ENCODE data around the gene MUC15.
A peak's percentile ranks its signal among the peaks of the same experiment; 100 is the strongest.
"Not testable (repeated sequence)": the region's sequence is repeated elsewhere in the genome, so short reads cannot be mapped to it uniquely, and the experiment has no call there.

The MUC15 gene

DNA sequence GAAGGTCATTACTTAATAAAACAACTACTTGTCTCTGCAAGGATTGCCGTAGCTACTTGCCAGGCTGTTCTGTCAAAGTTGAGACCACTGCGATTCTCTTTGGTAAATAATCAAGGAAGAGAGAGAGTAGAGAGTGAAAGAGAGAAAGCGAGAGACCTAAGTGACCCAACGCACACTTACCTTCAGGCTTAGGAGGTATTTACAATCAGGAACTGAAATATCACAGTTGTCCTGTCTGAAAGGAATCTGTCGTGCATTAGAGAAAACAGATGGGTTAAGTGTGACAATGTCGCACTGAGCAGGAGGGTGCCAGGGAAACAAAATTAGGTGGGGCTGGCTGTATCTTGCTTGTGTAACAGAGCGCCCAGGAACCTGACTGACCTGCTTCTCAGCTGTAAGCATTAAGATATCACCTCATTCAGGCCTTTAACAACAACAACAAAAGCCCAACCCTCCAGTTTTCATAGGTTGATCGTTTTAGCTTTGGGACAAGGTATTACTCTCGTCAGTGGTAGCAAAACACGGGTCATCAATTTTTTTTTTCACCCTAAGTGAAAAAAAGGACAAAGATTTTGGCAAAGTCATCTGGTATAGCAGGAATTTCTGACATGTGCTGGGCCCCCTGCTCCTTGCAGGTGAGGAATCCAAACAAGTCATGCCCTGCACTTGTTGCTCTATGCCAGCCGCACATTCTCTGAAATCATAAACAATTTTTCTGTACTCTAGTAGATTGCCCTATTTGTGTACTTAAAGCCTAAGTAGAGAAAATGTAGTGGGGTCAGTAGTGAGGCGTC lies at the start of gene MUC15:
TSS of gene MUC15 (minus strand) at position 403 of the 794 bp plus-strand sequence. CDS start 5,169 bp downstream, outside the sequence.
- DNase-seq, result no peak

GRCh38 chr11:26621132-26621531 lies 49.1 kb upstream of the MUC15 start:
- no peak for DNase-seq

DNA sequence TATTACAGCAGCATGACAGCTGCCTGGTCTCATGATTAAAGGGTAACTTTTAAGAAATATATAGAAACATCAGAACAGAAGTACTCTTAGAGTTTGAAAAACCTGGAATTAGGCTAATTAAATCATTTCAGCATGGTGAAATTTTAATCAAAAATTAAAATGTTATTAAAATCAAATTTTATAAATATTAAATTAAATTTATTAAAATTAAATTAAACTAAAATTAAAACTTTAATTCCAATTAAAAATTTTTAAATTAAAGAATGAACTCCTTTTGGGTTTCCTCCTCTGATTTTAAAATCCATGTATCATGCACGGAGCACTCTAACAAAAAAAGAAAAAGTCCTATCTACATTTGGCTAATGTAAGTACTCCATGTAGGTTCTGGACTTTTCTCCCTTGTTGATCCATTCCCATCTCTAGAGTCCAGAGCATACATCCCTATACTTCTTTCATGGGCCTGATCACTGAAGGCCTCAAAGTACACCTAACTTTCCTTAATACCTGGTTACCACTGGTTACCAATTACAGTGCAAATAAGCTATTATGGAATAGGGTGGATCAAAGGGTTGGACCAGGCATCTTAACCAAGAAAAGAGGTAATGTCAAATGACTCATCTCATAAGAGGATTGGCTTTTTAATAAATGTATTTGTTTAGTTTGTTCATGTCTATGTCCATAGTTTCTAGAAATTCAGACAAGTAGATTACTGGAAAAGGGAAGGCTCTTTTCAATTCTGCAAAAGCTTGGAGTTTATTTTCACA lies 48.4 kb upstream of the MUC15 start:
- DNase-seq, result no peak

DNA sequence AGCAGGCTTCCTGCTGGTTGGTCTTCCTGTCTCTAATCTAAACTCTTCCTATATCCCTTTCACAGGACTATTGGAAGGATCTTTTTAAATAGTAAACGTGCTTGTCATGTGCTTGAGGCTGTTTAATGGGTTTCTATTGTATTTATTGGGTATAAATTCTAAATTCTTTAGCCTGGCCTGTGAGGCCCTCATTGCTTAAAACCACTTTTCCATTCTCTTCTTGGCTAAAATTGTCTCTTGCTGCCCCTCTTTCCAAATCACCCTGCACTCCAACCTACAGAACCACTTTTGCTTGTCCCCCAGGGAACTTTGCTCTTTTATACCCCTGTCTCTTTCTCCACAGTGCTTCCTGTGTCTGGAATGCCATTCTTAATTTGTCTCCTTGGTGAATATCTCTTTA lies 46.4 kb upstream of the MUC15 start:
- DNase-seq, result no peak

DNA sequence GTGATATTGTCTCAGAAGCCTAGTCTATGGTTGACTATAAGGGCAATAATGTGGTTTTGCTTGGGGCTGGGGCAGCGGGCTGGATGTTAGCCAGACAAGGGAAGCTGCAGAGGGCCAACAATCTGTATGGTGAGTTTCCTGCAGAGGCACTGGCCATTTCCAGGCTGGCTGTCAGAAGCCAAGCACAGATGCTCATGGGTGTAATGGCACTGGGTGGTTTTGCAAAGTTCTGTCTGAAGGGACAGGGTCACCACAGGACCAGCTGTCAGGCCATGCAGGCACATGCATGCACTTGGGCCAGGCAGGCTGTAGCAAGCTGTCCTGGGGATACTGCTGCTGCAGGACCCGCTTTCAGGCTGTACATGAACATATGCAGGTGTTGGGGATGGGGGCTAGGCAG lies 41.7 kb upstream of the MUC15 start:
- no peak for DNase-seq

GRCh38 chr11:26608507-26609146 lies 36.6 kb upstream of the MUC15 start:
- peak in 1 of 2 experiments; percentile 59 for DNase-seq

GRCh38 chr11:26607725-26608506 lies 35.9 kb upstream of the MUC15 start:
- DNase-seq, result no peak

DNA sequence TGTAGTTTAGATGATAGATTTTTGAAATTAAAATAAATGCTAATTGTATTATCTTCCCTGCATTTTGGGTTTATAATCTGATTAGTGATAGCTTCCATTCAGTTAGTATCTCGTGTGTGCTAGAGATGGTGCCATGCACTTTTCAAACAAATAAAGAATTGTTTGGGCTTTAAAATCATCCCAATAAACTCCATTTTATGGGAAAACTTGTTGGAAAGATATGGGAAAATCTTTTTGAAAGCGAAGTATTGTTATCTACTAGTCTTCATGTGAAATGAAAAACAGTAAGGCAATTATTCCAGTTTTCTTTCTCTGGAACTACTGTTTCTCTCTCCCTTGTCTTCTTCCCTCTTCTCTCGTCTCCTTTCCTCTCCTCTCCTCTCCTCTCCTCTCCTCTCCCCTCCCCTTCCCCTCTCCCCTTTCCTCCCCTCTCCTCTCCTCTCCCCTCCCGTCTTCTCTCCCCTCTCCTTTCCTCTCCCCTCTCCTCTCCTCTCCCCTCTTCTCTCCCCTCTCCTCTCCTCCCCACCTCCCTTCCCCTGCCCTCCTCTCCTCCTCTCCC lies 27.9 kb upstream of the MUC15 start:
- DNase-seq, result no peak

GRCh38 chr11:26599425-26599824 lies 27.4 kb upstream of the MUC15 start:
- DNase-seq, result peak in 1 of 2 experiments; percentile 39

- no peak for DNase-seq
These were observed 25.8 kb upstream of the MUC15 start for GRCh38 chr11:26597899-26598298.

DNA sequence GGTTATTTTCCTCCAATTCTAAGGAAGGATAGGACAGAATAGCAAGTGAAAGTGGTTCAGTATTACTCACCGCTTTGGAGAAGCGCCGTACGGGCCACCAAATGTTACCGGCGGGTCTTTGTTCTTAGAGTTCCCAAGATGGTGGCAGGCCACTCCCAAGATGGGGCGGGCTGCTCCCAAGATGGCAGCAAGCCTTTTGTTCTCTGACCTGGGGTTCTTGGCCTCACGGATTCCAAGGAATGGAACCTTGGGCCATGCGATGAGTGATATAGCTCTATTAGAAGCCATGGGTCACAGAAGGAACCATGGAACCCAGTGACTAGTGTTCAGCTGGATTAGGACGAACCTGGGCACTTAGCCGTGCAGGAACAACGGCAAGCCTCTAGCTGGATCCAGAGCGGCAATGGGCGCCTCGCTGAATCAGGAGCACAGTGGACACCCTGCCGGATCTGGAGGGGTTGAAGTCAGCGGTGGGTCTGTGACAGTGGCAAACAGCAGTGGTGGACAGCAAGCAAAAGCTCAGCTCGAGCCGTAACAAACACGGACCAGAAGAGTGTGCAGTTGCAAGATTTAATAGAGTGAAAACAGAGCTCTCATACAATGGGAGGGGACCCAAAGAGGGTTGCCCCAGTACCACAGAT lies 25.1 kb upstream of the MUC15 start:
- not testable (repeated sequence) for DNase-seq

- DNase-seq, result peak; percentile 46 to 80
These were observed 23.3 kb upstream of the MUC15 start for GRCh38 chr11:26595207-26595865.

- no peak for DNase-seq
These were observed 21.6 kb upstream of the MUC15 start for GRCh38 chr11:26593691-26594090.

GRCh38 chr11:26587073-26587472 lies 15.0 kb upstream of the MUC15 start:
- DNase-seq, result no peak

DNA sequence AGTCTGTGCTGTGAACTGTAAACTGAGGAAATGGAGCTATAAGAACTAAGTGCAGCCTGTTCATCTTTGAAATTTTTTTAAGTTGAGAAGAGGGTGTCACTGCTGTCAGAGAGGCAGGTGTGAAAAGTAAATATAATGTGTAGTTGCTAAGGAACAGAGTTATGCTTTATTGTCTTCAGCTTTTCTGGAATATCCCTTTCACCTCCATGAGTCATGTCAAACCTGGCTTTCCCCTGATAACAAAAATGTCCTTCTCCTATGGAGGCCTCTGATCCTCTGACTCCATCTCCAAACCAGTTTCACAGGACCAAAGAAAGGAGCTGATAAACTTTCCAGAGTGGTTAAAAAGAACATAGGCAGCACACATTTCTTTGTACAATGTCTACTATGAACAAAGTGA lies 12.8 kb upstream of the MUC15 start:
- no peak for DNase-seq

GRCh38 chr11:26583550-26583949 lies 11.5 kb upstream of the MUC15 start:
- no peak for DNase-seq

DNA sequence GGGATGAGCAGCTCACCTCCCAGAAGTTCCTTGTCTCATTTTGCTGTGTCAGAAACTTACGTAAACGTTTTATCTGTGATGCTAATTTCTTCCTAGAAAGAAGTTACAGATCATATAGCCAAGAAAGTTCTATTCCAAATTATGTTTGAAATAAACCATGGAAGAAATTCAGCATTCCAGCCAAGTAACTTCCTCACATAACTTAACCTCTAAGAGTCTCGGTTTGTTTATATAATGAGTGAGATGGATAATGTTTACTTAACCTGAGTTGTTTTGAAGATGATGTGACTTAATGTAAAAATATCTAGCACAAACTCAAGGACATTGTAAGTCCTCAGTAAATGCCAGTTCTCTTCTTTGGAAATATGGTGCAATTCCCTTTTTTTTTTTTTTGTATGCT lies 8.9 kb upstream of the MUC15 start:
- no peak for DNase-seq

- no peak for DNase-seq
These were observed 7.6 kb upstream of the MUC15 start for GRCh38 chr11:26579683-26580082.

GRCh38 chr11:26578998-26579661 lies 7.1 kb upstream of the MUC15 start:
- no peak for DNase-seq

DNA sequence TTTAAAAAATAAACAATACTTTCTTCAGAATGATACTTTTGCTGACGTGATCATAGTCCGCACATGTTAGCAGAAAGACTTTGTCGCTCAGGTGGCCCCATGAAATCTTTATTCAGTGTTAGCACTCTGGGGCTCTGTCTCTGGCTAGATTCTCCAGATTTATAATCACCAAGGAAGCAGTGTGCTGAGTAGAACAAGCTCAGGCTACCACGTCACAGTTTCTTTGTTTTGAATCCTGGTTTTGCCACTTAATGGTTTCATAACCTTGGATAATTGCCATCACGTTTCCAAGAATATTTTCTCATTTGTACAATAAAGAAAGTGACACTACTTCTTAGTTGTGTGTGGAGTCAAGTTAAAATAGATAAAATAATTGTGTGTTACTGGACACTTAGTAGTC lies 3.9 kb upstream of the MUC15 start:
- no peak for DNase-seq

DNA sequence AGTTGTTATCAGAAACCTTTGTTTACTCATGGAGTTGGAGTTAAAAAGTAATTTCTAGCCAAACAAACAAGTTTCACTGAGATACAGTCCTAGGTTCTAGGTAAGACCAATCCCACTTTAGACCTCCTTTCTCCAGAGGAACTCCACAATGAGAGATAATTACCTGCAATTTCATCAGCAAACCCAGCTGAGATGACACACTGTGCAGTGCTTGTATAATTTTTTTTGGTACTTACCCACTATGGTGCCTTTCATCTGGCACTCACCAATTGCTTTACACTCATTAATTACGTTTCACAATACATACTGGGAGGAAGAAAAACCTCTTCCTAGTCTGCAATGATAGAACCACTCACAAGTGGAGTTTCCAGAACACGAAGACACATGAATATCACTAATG lies 1.8 kb upstream of the MUC15 start:
- no peak for DNase-seq

All from NCI-H524 (cell line).